ENCODE measurements around the gene TPPP3.

TPPP3 gene

DNA sequence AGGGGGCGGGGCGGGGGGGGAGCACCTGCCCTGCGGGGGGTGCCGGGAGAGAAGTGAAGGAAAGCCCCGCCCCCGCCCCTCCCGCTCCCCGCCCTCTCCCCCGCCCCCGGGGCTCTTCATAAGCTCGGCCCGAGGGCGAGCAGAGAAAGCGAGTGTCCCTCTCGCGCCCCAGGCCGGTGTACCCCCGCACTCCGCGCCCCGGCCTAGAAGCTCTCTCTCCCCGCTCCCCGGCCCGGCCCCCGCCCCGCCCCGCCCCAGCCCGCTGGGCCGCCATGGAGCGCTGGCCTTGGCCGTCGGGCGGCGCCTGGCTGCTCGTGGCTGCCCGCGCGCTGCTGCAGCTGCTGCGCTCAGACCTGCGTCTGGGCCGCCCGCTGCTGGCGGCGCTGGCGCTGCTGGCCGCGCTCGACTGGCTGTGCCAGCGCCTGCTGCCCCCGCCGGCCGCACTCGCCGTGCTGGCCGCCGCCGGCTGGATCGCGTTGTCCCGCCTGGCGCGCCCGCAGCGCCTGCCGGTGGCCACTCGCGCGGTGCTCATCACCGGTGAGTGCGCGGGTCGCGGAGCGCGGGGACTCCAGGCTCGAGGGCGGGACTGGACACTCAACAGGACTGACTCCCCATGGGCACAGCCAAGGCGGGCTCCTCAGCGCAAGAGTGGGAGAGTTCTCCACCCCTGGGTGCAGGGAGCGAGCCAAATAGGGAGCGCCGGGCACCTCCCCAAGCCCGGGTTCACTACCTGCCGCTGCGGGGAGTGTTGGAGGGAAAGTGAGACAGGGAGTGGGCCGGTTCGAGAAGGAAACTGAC lies 37.9 kb upstream of the TPPP3 start, which contains the start of gene HSD11B2:
TSS of gene HSD11B2 (plus strand) at position 145 of the 798 bp plus-strand sequence. CDS start at position 273, 128 bp downstream.
- peak within 1 kb of the TSS; percentile 15 to 24 for H3K4me3 ChIP-seq (replicated peaks in 1 of 2; ENCODE audit: low read depth in 2 of 2, low read length in 2 of 2)
- DNase-seq (ENCODE audit: low read depth in 2 of 2), result peak; percentile 22 to 52
- TF ChIP-seq CTCF (IDR thresholded peaks at IDR 0.05; ENCODE audit: low read depth, low read length), result no peak

DNA sequence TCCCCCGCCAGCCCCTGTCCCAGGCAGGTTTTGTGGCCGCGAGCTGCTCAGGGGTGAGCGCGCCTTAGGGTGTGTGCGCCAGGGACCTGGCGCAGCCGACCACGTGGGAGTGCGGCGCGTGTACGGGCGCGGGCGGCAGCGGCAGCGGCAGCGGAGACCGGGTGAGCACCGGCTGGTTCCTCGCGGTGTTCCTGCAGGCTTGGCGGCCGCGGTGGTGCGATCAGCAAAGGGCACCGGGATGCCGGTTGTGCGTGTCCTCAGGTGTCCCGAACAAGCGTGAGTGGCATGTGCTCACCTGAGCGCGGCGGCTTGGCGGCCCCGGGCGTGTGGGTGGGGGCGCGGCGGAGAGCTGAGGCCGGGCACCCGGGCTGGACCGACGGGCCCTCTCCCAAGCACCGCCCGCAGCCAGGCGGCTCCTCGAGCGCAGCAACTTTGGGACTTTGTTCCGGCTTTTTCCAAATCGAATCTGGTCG lies 37.2 kb upstream of the TPPP3 start:
- TF ChIP-seq CTCF (IDR thresholded peaks at IDR 0.05; ENCODE audit: low read depth, low read length), result no peak
- H3K4me3 ChIP-seq (replicated peaks in 1 of 2; ENCODE audit: low read depth in 2 of 2, low read length in 2 of 2), result peak overlapping the region in 1 of 2 donors; percentile 24
- no peak for DNase-seq (ENCODE audit: low read depth in 2 of 2)

DNA sequence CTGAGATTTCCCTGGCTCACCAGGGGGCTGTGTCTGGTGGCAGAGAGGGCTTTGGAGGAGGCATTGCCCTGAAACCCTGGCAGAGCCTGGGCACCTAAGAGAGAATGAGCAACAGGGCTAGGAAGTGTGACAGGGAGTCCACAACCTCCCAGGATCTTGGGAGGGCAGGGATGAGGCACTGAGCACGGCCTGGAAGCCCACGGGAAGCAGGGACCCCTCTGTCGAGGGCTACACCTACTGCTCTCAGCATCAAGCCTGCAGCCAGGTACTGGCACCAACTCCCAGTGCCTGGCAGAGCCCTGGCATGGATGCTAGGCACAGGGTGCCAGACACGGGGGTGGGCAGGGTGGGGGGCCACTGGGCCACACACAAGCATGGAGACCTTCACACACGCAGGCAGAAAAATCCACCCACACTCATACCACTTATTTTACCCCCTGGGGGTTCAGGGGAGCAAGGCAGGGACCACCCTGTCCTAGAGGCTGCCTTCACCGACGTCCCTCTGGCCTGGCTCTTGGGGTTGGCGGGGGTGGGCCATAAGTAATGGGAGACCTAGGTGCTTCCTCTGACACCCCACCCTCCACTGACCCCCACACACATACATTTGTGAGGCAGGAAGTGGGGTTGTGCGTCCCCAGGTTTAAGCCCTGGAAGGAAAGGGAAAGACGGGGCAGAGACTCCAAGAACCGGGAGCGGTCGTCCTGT lies 36.7 kb upstream of the TPPP3 start:
- no peak for TF ChIP-seq CTCF (IDR thresholded peaks at IDR 0.05; ENCODE audit: low read depth, low read length)
- DNase-seq (ENCODE audit: low read depth in 2 of 2), result no peak
- H3K4me3 ChIP-seq (replicated peaks in 1 of 2; ENCODE audit: low read depth in 2 of 2, low read length in 2 of 2), result no peak overlapping the region

GRCh38 chr16:67429053-67429798 lies 35.9 kb upstream of the TPPP3 start:
- DNase-seq (ENCODE audit: low read depth in 2 of 2), result no peak
- H3K4me3 ChIP-seq (replicated peaks in 1 of 2; ENCODE audit: low read depth in 2 of 2, low read length in 2 of 2), result no peak overlapping the region
- TF ChIP-seq CTCF (IDR thresholded peaks at IDR 0.05; ENCODE audit: low read depth, low read length), result no peak

- H3K4me3 ChIP-seq (replicated peaks in 1 of 2; ENCODE audit: low read depth in 2 of 2, low read length in 2 of 2), result no peak overlapping the region
- peak; percentile 57 to 75 for DNase-seq (ENCODE audit: low read depth in 2 of 2)
- peak; percentile 93 for TF ChIP-seq CTCF (IDR thresholded peaks at IDR 0.05; ENCODE audit: low read depth, low read length)
These were observed 34.9 kb upstream of the TPPP3 start for GRCh38 chr16:67428146-67428731.

DNA sequence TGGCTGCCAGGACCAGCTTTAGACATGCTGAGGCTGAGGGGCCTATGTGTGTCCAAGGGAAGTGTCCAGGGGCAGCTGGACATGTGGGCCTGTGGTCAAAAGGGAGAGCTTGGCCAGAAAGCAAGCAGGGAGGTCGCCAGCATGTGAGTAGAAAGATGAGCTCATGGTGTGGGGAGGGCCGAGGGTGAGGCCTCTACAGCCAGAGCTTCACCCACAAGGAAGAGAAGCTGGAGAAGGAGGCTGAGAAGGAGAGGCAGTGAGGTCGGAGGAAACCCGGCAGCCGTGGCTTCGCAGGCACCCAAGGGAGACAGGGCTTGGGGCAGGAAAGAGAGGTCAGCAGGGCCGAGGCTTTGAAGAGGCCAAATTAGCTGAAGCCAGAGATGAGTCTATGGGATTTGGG lies 33.7 kb upstream of the TPPP3 start:
- no peak overlapping the region for H3K4me3 ChIP-seq (replicated peaks in 1 of 2; ENCODE audit: low read depth in 2 of 2, low read length in 2 of 2)
- no peak for TF ChIP-seq CTCF (IDR thresholded peaks at IDR 0.05; ENCODE audit: low read depth, low read length)
- DNase-seq (ENCODE audit: low read depth in 2 of 2), result no peak
